Activated gamma-delta T cell treated with anti-CD3 and anti-CD28 coated beads, Interleukin-2, amount 50 U/mL, for 16 hours (primary cell): ENCODE data around the gene MBOAT1.
"Not testable (repeated sequence)": the region's sequence is repeated elsewhere in the genome, so short reads cannot be mapped to it uniquely, and the experiment has no call there.

Experiments
- DNase-seq: peaks from one replicate; pipeline ENCODE4 v3.0.0-alpha.2; 2020; ENCODE audit warnings: low read depth

Gene MBOAT1

GRCh38 chr6:20202699-20203302, 9.5 kb downstream of the MBOAT1 start:
- no peak for DNase-seq

- no peak for DNase-seq
These were observed 10.0 kb downstream of the MBOAT1 start for GRCh38 chr6:20202324-20202658.

GRCh38 chr6:20200761-20201630, 11.3 kb downstream of the MBOAT1 start:
- no peak for DNase-seq

- no peak for DNase-seq
These were observed 13.5 kb downstream of the MBOAT1 start for GRCh38 chr6:20198775-20199174.

GRCh38 chr6:20198156-20198774, 14.0 kb downstream of the MBOAT1 start:
- no peak for DNase-seq

GRCh38 chr6:20197251-20197650, 15.0 kb downstream of the MBOAT1 start:
- no peak for DNase-seq

- no peak for DNase-seq
These were observed 19.6 kb downstream of the MBOAT1 start for GRCh38 chr6:20192625-20193024.

- no peak for DNase-seq
These were observed 20.3 kb downstream of the MBOAT1 start for GRCh38 chr6:20191992-20192391.

- DNase-seq = no peak
These were observed 23.6 kb downstream of the MBOAT1 start for GRCh38 chr6:20188630-20189075.

GRCh38 chr6:20186981-20187380, 25.3 kb downstream of the MBOAT1 start:
- DNase-seq = no peak

- no peak for DNase-seq
These were observed 28.6 kb downstream of the MBOAT1 start for GRCh38 chr6:20183706-20184105.

GRCh38 chr6:20182926-20183521, 29.2 kb downstream of the MBOAT1 start:
- no peak for DNase-seq

- DNase-seq = no peak
These were observed 30.2 kb downstream of the MBOAT1 start for GRCh38 chr6:20182069-20182468.

GRCh38 chr6:20180935-20181334, 31.3 kb downstream of the MBOAT1 start:
- no peak for DNase-seq

GRCh38 chr6:20179287-20180045, 32.8 kb downstream of the MBOAT1 start:
- DNase-seq = not testable (repeated sequence)

GRCh38 chr6:20178327-20178726, 33.9 kb downstream of the MBOAT1 start:
- no peak for DNase-seq

GRCh38 chr6:20175810-20176410, 36.4 kb downstream of the MBOAT1 start:
- no peak for DNase-seq

GRCh38 chr6:20173833-20174792, 38.2 kb downstream of the MBOAT1 start:
- DNase-seq = no peak

- no peak for DNase-seq
These were observed 39.3 kb downstream of the MBOAT1 start for GRCh38 chr6:20172842-20173456.
